ENCODE data around the gene PLXNA2. TPM values are rescaled to one million over a fixed set of nuclear protein-coding genes. Genes with fewer than 3 reads are reported as not detected.

Gene PLXNA2
- total RNA-seq, 1 experiment from 2014 or later, result 69.7 TPM

DNA sequence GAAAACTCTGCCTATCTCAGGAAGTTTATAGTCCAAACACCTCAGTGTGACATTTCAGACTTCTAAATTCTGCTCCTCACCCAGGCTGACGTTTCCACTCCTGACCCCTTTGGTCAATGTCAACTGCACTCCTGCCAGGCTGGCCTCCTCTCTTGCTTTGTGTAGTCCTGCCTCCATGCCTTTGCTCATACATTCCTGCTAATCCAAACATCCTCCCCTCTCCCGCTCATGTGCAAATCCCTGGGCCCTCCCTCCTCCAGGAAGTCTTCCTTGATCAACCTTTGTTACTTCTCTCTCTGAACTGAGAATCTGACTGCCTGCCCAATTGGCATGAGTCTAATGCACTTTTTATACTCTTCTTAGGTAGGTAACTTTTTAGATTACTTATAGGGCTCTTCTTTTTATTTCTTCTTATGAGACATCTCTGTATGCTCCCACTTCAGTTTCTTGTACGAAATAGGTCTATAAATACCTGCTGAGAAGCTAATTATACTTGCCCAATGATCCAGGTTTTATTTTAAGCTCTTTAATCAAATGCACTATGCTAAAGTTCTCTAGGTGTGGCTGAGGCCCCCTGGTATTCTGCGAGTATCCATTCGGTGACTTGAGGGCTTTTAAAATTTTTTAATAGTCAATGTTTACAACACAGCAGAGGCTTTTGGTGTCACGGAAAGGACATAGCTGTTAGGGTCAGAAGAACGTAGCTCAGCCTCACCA lies 128.1 kb downstream of the PLXNA2 start:
- ChIA-PET CTCF (interaction anchor here (0.6 to 20.1 kb wide), 7 partner anchors 15 to 274 kb away, joined by 3 to 336 read pairs (median 8); partner anchors contain the start of gene PLXNA2), POLR2A (interaction anchor here (0.9 to 1.7 kb wide), 2 partner anchors 8 to 9 kb away, joined by 3 to 4 read pairs; no protein-coding TSS in a partner anchor)
- Mint-ChIP-seq H3K27me3 (ENCODE audit: insufficient read depth, unreplicated experiment) (no peaks in the 10 kb centered on the region), H3K36me3 (ENCODE audit: insufficient read depth, unreplicated experiment) (peaks cover 7% of the 10 kb centered on the region), H3K4me3 (ENCODE audit: unreplicated experiment) (no peak overlapping the region), H3K4me1 (ENCODE audit: insufficient read depth, unreplicated experiment) (no peaks in the 10 kb centered on the region), H3K9me3 (ENCODE audit: unreplicated experiment) (no peaks in the 10 kb centered on the region), H3K27ac (ENCODE audit: low read depth, unreplicated experiment) (no peak overlapping the region)
- TF ChIP-seq, protein P1, sequence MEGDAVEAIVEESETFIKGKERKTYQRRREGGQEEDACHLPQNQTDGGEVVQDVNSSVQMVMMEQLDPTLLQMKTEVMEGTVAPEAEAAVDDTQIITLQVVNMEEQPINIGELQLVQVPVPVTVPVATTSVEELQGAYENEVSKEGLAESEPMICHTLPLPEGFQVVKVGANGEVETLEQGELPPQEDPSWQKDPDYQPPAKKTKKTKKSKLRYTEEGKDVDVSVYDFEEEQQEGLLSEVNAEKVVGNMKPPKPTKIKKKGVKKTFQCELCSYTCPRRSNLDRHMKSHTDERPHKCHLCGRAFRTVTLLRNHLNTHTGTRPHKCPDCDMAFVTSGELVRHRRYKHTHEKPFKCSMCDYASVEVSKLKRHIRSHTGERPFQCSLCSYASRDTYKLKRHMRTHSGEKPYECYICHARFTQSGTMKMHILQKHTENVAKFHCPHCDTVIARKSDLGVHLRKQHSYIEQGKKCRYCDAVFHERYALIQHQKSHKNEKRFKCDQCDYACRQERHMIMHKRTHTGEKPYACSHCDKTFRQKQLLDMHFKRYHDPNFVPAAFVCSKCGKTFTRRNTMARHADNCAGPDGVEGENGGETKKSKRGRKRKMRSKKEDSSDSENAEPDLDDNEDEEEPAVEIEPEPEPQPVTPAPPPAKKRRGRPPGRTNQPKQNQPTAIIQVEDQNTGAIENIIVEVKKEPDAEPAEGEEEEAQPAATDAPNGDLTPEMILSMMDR (IDR thresholded peaks at IDR 0.05; ENCODE audit: unreplicated experiment), result no peak
- no peak for DNase-seq (ENCODE audit: unreplicated experiment)
- BruUV-seq (replicated peaks), result no TSS peak
- intact Hi-C loops (cut with micrococcal nuclease), result no loop called here

DNA sequence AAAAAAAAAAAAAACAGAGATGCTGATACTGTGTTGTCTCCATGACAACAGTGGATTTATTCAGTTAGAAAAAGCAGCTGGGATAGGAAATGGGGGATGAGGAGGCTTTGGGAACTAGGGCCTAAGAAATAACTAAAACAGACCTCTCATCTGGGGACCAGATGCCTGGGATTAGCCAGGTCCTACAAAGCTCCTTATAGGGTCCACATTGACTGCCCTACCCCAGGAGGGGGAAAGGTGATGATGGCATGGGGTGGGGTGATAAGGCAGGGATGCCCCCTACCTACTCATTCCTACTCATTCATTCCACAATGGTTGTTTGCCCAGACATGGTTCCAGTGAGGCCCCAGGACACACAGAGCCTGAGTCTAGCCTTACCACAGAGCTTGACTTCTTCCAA lies 131.2 kb downstream of the PLXNA2 start:
- no TSS peak for BruUV-seq (replicated peaks)
- DNase-seq (ENCODE audit: unreplicated experiment), result no peak
- no peaks in the 10 kb centered on the region for H3K9me3 Mint-ChIP-seq (ENCODE audit: unreplicated experiment)
- H3K27ac Mint-ChIP-seq (ENCODE audit: low read depth, unreplicated experiment), result no peak overlapping the region
- H3K4me1 Mint-ChIP-seq (ENCODE audit: insufficient read depth, unreplicated experiment), result peaks cover 21% of the 10 kb centered on the region
- CTCF ChIA-PET, result interaction anchor here (1.4 to 20.1 kb wide), 6 partner anchors 12 to 227 kb away, joined by 3 to 336 read pairs (median 18); partner anchors contain the start of gene PLXNA2
- H3K4me3 Mint-ChIP-seq (ENCODE audit: unreplicated experiment), result no peak overlapping the region
- H3K36me3 Mint-ChIP-seq (ENCODE audit: insufficient read depth, unreplicated experiment), result peaks cover 14% of the 10 kb centered on the region
- TF ChIP-seq, protein P1 (IDR thresholded peaks at IDR 0.05; ENCODE audit: unreplicated experiment), result no peak
- intact Hi-C loops (cut with micrococcal nuclease), result no loop called here
- POLR2A ChIA-PET, result no interaction called here
- H3K27me3 Mint-ChIP-seq (ENCODE audit: insufficient read depth, unreplicated experiment), result no peaks in the 10 kb centered on the region

GRCh38 chr1:208112401-208112800 lies 131.8 kb downstream of the PLXNA2 start:
- H3K4me3 Mint-ChIP-seq (ENCODE audit: unreplicated experiment), result no peak overlapping the region
- H3K9me3 Mint-ChIP-seq (ENCODE audit: unreplicated experiment), result no peaks in the 10 kb centered on the region
- no TSS peak for BruUV-seq (replicated peaks)
- no peaks in the 10 kb centered on the region for H3K27me3 Mint-ChIP-seq (ENCODE audit: insufficient read depth, unreplicated experiment)
- H3K27ac Mint-ChIP-seq (ENCODE audit: low read depth, unreplicated experiment), result no peak overlapping the region
- TF ChIP-seq, protein P1 (IDR thresholded peaks at IDR 0.05; ENCODE audit: unreplicated experiment), result no peak
- no peak for DNase-seq (ENCODE audit: unreplicated experiment)
- POLR2A ChIA-PET, result interaction anchor here (1.2 kb wide), 1 partner anchor 10 kb away, joined by 4 read pairs; no protein-coding TSS in a partner anchor
- intact Hi-C loops (cut with micrococcal nuclease), result no loop called here
- CTCF ChIA-PET, result interaction anchor here (0.9 to 20.1 kb wide), 7 partner anchors 11 to 128 kb away, joined by 3 to 336 read pairs (median 13); partner anchors contain the start of gene PLXNA2
- H3K36me3 Mint-ChIP-seq (ENCODE audit: insufficient read depth, unreplicated experiment), result peaks cover 14% of the 10 kb centered on the region
- H3K4me1 Mint-ChIP-seq (ENCODE audit: insufficient read depth, unreplicated experiment), result peaks cover 27% of the 10 kb centered on the region

- H3K27ac Mint-ChIP-seq (ENCODE audit: low read depth, unreplicated experiment), result no peak overlapping the region
- H3K9me3 Mint-ChIP-seq (ENCODE audit: unreplicated experiment), result no peaks in the 10 kb centered on the region
- no peak for DNase-seq (ENCODE audit: unreplicated experiment)
- no TSS peak for BruUV-seq (replicated peaks)
- H3K4me3 Mint-ChIP-seq (ENCODE audit: unreplicated experiment), result no peak overlapping the region
- ChIA-PET POLR2A (interaction anchor here (1.0 to 2.2 kb wide), 4 partner anchors 10 to 132 kb away, joined by 3 to 14 read pairs (median 4); partner anchors contain the start of gene PLXNA2), CTCF (interaction anchor here (0.8 to 20.1 kb wide), 13 partner anchors 9 to 128 kb away, joined by 3 to 336 read pairs (median 3); partner anchors contain the start of gene PLXNA2)
- H3K27me3 Mint-ChIP-seq (ENCODE audit: insufficient read depth, unreplicated experiment), result no peaks in the 10 kb centered on the region
- peaks cover 34% of the 10 kb centered on the region for H3K4me1 Mint-ChIP-seq (ENCODE audit: insufficient read depth, unreplicated experiment)
- intact Hi-C loops (cut with micrococcal nuclease), result no loop called here
- TF ChIP-seq, protein P1 (IDR thresholded peaks at IDR 0.05; ENCODE audit: unreplicated experiment), result no peak
- H3K36me3 Mint-ChIP-seq (ENCODE audit: insufficient read depth, unreplicated experiment), result peaks cover 8% of the 10 kb centered on the region
Observed at GRCh38 chr1:208111646-208112190, 132.5 kb downstream of the PLXNA2 start.
